Measurements from ENCODE around the gene THSD7B. TPM values are rescaled to one million over a fixed set of nuclear protein-coding genes. Genes with fewer than 3 reads are reported as not detected.

The THSD7B gene
- total and polyA plus RNA-seq, 10 of the 15 experiments (the other 5 are each of a cell fraction or from before 2014, with no cell fraction given): 0.03 to 0.56 (median 0.28) TPM

- no peak for TF ChIP-seq PRDM15 (CRISPR knock-in tag; IDR thresholded peaks at IDR 0.05)
- TF ChIP-seq KAT2A (conservative IDR thresholded peaks at IDR 0.05; ENCODE audit: control insufficient read depth, low read depth, low read length): no peak
- no peak for TF ChIP-seq NFYA (IDR thresholded peaks at IDR 0.05; ENCODE audit: borderline replicate concordance, low read depth, low read length)
- TF ChIP-seq NR2F1 (conservative IDR thresholded peaks at IDR 0.05): no peak
- no peak for TF ChIP-seq TARDBP (IDR thresholded peaks at IDR 0.05; ENCODE audit: borderline replicate concordance)
- no peak for TF ChIP-seq ZNF24 (IDR thresholded peaks at IDR 0.05)
- TF ChIP-seq CTCF (IDR thresholded peaks at IDR 0.05 in 2 of 3, conservative IDR thresholded peaks at IDR 0.05 in 1 of 3; ENCODE audit: control insufficient read depth in 2 of 3, extremely low read depth in 1 of 3, insufficient read depth in 1 of 3, low read depth in 3 of 3, low read length in 3 of 3): no peak
- TF ChIP-seq STAT1 (conservative IDR thresholded peaks at IDR 0.05): no peak
Measured at GRCh38 chr2:137674991-137675390, 909.6 kb downstream of the THSD7B start (continued).
